Testis (tissue), 2 donors: ENCODE measurements around the gene PACS1.

Experiments used
- CTCF ChIP-seq, 3 experiments: fragments of 450-650 bp in 2 of 3; fragments of 200-600 bp in 1 of 3; sonication (generic) in 1 of 3; IDR thresholded peaks; one replicate each; pipeline ENCODE4 v1.5.1; 2016 to 2019; ENCODE audit warnings: antibody characterized with exemption in 3 of 3, mild to moderate bottlenecking in 2 of 3, moderate library complexity in 1 of 3
- POLR2A ChIP-seq: fragments of 450-650 bp; IDR thresholded peaks from one replicate; pipeline ENCODE4 v1.6.1; 2017; ENCODE audit warnings: antibody characterized with exemption, mild to moderate bottlenecking, moderate library complexity

DNA sequence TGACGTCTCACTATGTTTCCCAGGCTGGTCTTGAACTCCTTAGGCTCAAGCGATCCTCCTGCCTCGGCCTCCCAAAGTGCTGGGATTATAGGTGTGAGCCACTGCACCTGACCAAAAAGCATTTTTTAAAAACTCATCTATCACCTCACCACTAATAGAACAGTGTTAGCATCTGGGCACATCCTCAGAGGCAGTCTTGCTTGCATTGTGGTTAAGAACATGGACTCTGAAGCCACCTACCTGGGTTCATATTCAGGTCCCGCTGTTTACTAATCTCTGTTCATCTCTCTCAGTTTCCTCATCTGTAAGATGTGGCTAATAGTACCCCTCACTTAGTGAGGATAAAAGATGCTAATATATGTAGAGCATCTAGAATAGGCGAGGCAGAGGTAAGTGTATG, 90.6 kb downstream of the PACS1 start:
- TF ChIP-seq CTCF (IDR thresholded peaks at IDR 0.05) (no peak), POLR2A (no peak)
